HCT116 (cell line): Measurements from ENCODE around the gene VEGFD. TPM values are rescaled to one million over a fixed set of nuclear protein-coding genes. Genes with fewer than 3 reads are reported as not detected.

Source experiments
- ATAC-seq: fragments of 200-7000 bp; cut with Tn5 transposase; 2 replicates; pipeline ENCODE4 v1.9.1; 2020; ENCODE audit warnings: mild to moderate bottlenecking, moderate library complexity
- BruUV-seq: library from RNA; stranded (reverse); fragments of 400-500 nt; replicated peaks from 2 replicates; lab custom pipeline; 2021; lab: Mats Ljungman, UMichigan
- CTCF ChIA-PET: fragments of 300-600 bp; sonication (Branson Sonifier 250); formaldehyde crosslinking; loops from one replicate; lab custom pipeline; 2021; ENCODE audit warnings: antibody characterized with exemption; lab: Charles Lee
- POLR2A ChIA-PET: fragments of 300-600, 350-600 bp; sonication (Branson Sonifier 250); formaldehyde crosslinking; loops from one replicate; lab custom pipeline; 2021; ENCODE audit warnings: antibody characterized with exemption; lab: Charles Lee
- RAD21 ChIA-PET, 2 experiments: fragments of 300-600 bp; sonication (Branson Sonifier 250); formaldehyde crosslinking; loops; one replicate each; lab custom pipeline; 2023; ENCODE audit warnings: low total read pairs in 2 of 2; ENCODE audit not compliant: uncharacterized antibody in 2 of 2, unreplicated experiment in 2 of 2, low non-redundant PET in 1 of 2; lab: Charles Lee
- DNase-seq: peaks from one replicate; pipeline ENCODE4 v3.0.0-alpha.2; 2010; ENCODE audit warnings: low read depth, low spot score
- H2AFZ ChIP-seq: fragments of 200-600 bp; shearing (Covaris generic), sonication (generic); 2 replicates; pipeline ENCODE4 v1.6.1; 2017; ENCODE audit warnings: low read depth, mixed run types, mixed read lengths, antibody characterized with exemption, low read length; ENCODE audit not compliant: poor library complexity, severe bottlenecking
- H3K27ac ChIP-seq: 2 replicates; pipeline ENCODE4 v1.5.1; 2012; ENCODE audit warnings: low read depth, low read length
- H3K27me3 ChIP-seq: fragments of 200-600 bp; sonication (generic); 2 replicates; pipeline ENCODE4 v1.6.1; 2016; ENCODE audit warnings: mixed run types, low read length, mixed read lengths; ENCODE audit not compliant: insufficient read depth
- H3K36me3 ChIP-seq, 2 experiments: fragments of 200-500 bp in 1 of 2; fragments of 200-600 bp in 1 of 2; sonication (Bioruptor generic) in 1 of 2; sonication (generic) in 1 of 2; 2 replicates each; pipeline versions ENCODE4 v1.5.1 to v1.6.1; 2014 to 2016; ENCODE audit warnings: low read length in 2 of 2, inconsistent platforms in 1 of 2, mixed read lengths in 1 of 2, mixed run types in 1 of 2; ENCODE audit not compliant: insufficient read depth in 2 of 2, control insufficient read depth in 1 of 2
- H3K4me1 ChIP-seq, 2 experiments: fragments of 200-600 bp in 1 of 2; sonication (generic) in 1 of 2; 2 replicates each; pipeline versions ENCODE4 v1.5.1 to v1.6.1; 2012 to 2017; ENCODE audit warnings: low read length in 2 of 2, inconsistent platforms in 1 of 2, mild to moderate bottlenecking in 1 of 2, mixed read lengths in 1 of 2, mixed run types in 1 of 2, moderate library complexity in 1 of 2; ENCODE audit not compliant: insufficient read depth in 2 of 2, control insufficient read depth in 1 of 2
- H3K4me2 ChIP-seq: fragments of 200-600 bp; sonication (generic); 2 replicates; pipeline ENCODE4 v1.6.1; 2017; ENCODE audit warnings: mixed run types, low read length, mixed read lengths
- H3K4me3 ChIP-seq, 2 experiments: fragments of 200-600 bp in 1 of 2; sonication (generic) in 1 of 2; replicated peaks in 1 of 2; 2 replicates each; pipeline ENCODE4 v1.5.1; 2011 to 2016; ENCODE audit warnings: low read length in 2 of 2, control low read depth in 1 of 2, low read depth in 1 of 2, mild to moderate bottlenecking in 1 of 2, mixed read lengths in 1 of 2, mixed run types in 1 of 2
- H3K79me2 ChIP-seq: fragments of 200-600 bp; sonication (generic); 2 replicates; pipeline ENCODE4 v1.6.1; 2017; ENCODE audit warnings: mild to moderate bottlenecking, mixed run types, low read length, moderate library complexity, mixed read lengths; ENCODE audit not compliant: insufficient read depth
- H3K9ac ChIP-seq: fragments of 200-600 bp; sonication (generic); 2 replicates; pipeline ENCODE4 v1.6.1; 2016; ENCODE audit warnings: low read length, mixed read lengths
- H3K9me2 ChIP-seq: fragments of 200-600 bp; sonication (generic), shearing (Covaris generic); 2 replicates; pipeline ENCODE4 v1.6.1; 2017; ENCODE audit warnings: mixed run types, mild to moderate bottlenecking, moderate library complexity; ENCODE audit not compliant: insufficient read depth
- H3K9me3 ChIP-seq, 2 experiments: fragments of 200-500 bp in 1 of 2; fragments of 200-600 bp in 1 of 2; sonication (Bioruptor generic) in 1 of 2; sonication (generic) in 1 of 2; 2 replicates each; pipeline ENCODE4 v1.6.1; 2014 to 2017; ENCODE audit warnings: low read length in 2 of 2, mixed read lengths in 2 of 2, inconsistent platforms in 1 of 2, low read depth in 1 of 2, mild to moderate bottlenecking in 1 of 2, mixed run types in 1 of 2, moderate library complexity in 1 of 2; ENCODE audit not compliant: control insufficient read depth in 1 of 2, insufficient read depth in 1 of 2
- H4K20me1 ChIP-seq: fragments of 200-600 bp; sonication (generic), shearing (Covaris generic); 2 replicates; pipeline ENCODE4 v1.6.1; 2017; ENCODE audit warnings: mixed run types, mild to moderate bottlenecking, moderate library complexity; ENCODE audit not compliant: insufficient read depth
- ATF3 ChIP-seq: IDR thresholded peaks from 2 replicates; pipeline ENCODE4 v1.6.1; 2012
- CTCF ChIP-seq, 3 experiments: fragments of 200-600 bp in 1 of 3; sonication (generic) in 1 of 3; IDR thresholded peaks in 2 of 3; conservative IDR thresholded peaks in 1 of 3; 2 replicates each; pipeline ENCODE4 v1.5.1; 2012 to 2017; ENCODE audit warnings: low read depth in 2 of 3, low read length in 2 of 3, antibody characterized with exemption in 1 of 3, borderline replicate concordance in 1 of 3, control low read depth in 1 of 3, mild to moderate bottlenecking in 1 of 3, mixed read lengths in 1 of 3, mixed run types in 1 of 3, moderate library complexity in 1 of 3; ENCODE audit not compliant: insufficient read depth in 1 of 3
- ELF1 ChIP-seq: IDR thresholded peaks from 2 replicates; pipeline ENCODE4 v1.6.1; 2012; ENCODE audit warnings: low read depth, borderline replicate concordance
- EZH2 ChIP-seq: fragments of 200-600 bp; sonication (generic); IDR thresholded peaks from 2 replicates; pipeline ENCODE4 v1.6.1; 2017; ENCODE audit warnings: antibody characterized with exemption, mixed run types
- EZH2phosphoT487 ChIP-seq: fragments of 200-600 bp; IDR thresholded peaks from 2 replicates; pipeline ENCODE4 v1.6.1; 2018; ENCODE audit warnings: antibody characterized with exemption, borderline replicate concordance
- JUND ChIP-seq: IDR thresholded peaks from 2 replicates; pipeline ENCODE4 v1.6.1; 2012
- MAX ChIP-seq: IDR thresholded peaks from 2 replicates; pipeline ENCODE4 v1.6.1; 2012
- POLR2A ChIP-seq: IDR thresholded peaks from 2 replicates; pipeline ENCODE4 v1.7.0; 2011; ENCODE audit warnings: borderline replicate concordance; ENCODE audit not compliant: insufficient read depth, insufficient read length; ENCODE audit errors: extremely low read depth
- POLR2AphosphoS5 ChIP-seq: IDR thresholded peaks from 2 replicates; pipeline ENCODE4 v1.6.1; 2011; ENCODE audit warnings: mild to moderate bottlenecking, low read depth, low read length, moderate library complexity
- RAD21 ChIP-seq: IDR thresholded peaks from 2 replicates; pipeline ENCODE4 v1.6.1; 2012; ENCODE audit warnings: low read depth, mild to moderate bottlenecking
- SIN3A ChIP-seq: IDR thresholded peaks from 2 replicates; pipeline ENCODE4 v1.6.1; 2012; ENCODE audit warnings: low read depth
- SP1 ChIP-seq: IDR thresholded peaks from 2 replicates; pipeline ENCODE4 v1.6.1; 2012; ENCODE audit warnings: low read depth
- SRF ChIP-seq: IDR thresholded peaks from 2 replicates; pipeline ENCODE4 v1.6.1; 2012; ENCODE audit warnings: low read depth
- TCF7L2 ChIP-seq: IDR thresholded peaks from 2 replicates; pipeline ENCODE4 v1.7.0; 2011; ENCODE audit warnings: borderline replicate concordance, inconsistent platforms; ENCODE audit not compliant: insufficient read depth, insufficient read length; ENCODE audit errors: extremely low read depth
- ZFX ChIP-seq: fragments of 450-650 bp; IDR thresholded peaks from 2 replicates; pipeline ENCODE4 v1.6.1; 2017
- ZNF274 ChIP-seq: fragments of 200-500 bp; sonication (Bioruptor generic); IDR thresholded peaks from 2 replicates; pipeline ENCODE4 v1.6.1; 2014; ENCODE audit warnings: mild to moderate bottlenecking, low read depth, low read length, inconsistent platforms
- intact Hi-C: fragments of 100-400 bp; cut with micrococcal nuclease; formaldehyde crosslinking; loops from 2 replicates; pipeline ENCODE4 v1.10.0; 2022
- total RNA-seq: library from RNA; stranded (reverse); gene quantifications from one replicate; pipeline ENCODE4 v1.2.1, GENCODE V29; 2021; ENCODE audit not compliant: unreplicated experiment

The VEGFD gene
- total RNA-seq, 1 experiment from 2014 or later = 0.37 TPM

GRCh38 chrX:15298780-15299179 is 85.4 kb downstream of the VEGFD start:
- Histone ChIP-seq H3K36me3 (no peaks in the 10 kb centered on the region), H3K79me2 (no peaks in the 10 kb centered on the region), H3K9me2 (no peaks in the 10 kb centered on the region), H3K27ac (no peak overlapping the region), H4K20me1 (no peaks in the 10 kb centered on the region), H3K4me1 (no peaks in the 10 kb centered on the region), H3K9me3 (no peaks in the 10 kb centered on the region), H3K27me3 (no peaks in the 10 kb centered on the region), H3K9ac (no peak overlapping the region), H3K4me2 (no peak overlapping the region), H2AFZ (no peak overlapping the region), H3K4me3 (no peak overlapping the region)
- TF ChIP-seq SP1 (no peak), MAX (no peak), JUND (no peak), ELF1 (no peak), ZNF274 (no peak), EZH2 (no peak), SRF (no peak), TCF7L2 (no peak), POLR2AphosphoS5 (no peak), ZFX (no peak), POLR2A (no peak), ATF3 (no peak)
- ChIA-PET RAD21 (no interaction called here), POLR2A (no interaction called here), CTCF (no interaction called here)
- DNase-seq (no peak), ATAC-seq (no peak)
- intact Hi-C loops = no loop called here
- no TSS peak for BruUV-seq

- Histone ChIP-seq H4K20me1 (no peaks in the 10 kb centered on the region), H3K9ac (no peak overlapping the region), H2AFZ (no peak overlapping the region)
These were observed 86.0 kb downstream of the VEGFD start for GRCh38 chrX:15298201-15298600.

More at GRCh38 chrX:15298201-15298600, 86.0 kb downstream of the VEGFD start:
- H3K4me2 ChIP-seq = no peak overlapping the region
- H3K27ac ChIP-seq = no peak overlapping the region
- no peaks in the 10 kb centered on the region for H3K79me2 ChIP-seq
- H3K9me2 ChIP-seq = no peaks in the 10 kb centered on the region
- no peak for DNase-seq
- no peak for ATAC-seq
- TF ChIP-seq CTCF (IDR thresholded peaks at IDR 0.05 in 2 of 3, conservative IDR thresholded peaks at IDR 0.05 in 1 of 3; ENCODE audit: borderline replicate concordance in 1 of 3, insufficient read depth in 1 of 3, low read depth in 2 of 3, low read length in 2 of 3) (no peak), RAD21 (no peak), POLR2A (no peak), SIN3A (no peak), SRF (no peak), EZH2phosphoT487 (no peak), JUND (no peak), POLR2AphosphoS5 (no peak)
- H3K9me3 ChIP-seq = no peaks in the 10 kb centered on the region
- no TSS peak for BruUV-seq
- intact Hi-C loops = no loop called here
- CTCF ChIA-PET = no interaction called here
- POLR2A ChIA-PET = no interaction called here
- no peak overlapping the region for H3K4me3 ChIP-seq
- H3K4me1 ChIP-seq = no peaks in the 10 kb centered on the region
- RAD21 ChIA-PET = no interaction called here
- H3K36me3 ChIP-seq = no peaks in the 10 kb centered on the region
- H3K27me3 ChIP-seq = no peaks in the 10 kb centered on the region
